ENCODE results near the gene IL36RN. TPM values are rescaled to one million over a fixed set of nuclear protein-coding genes. Genes with fewer than 3 reads are reported as not detected.

IL36RN gene
- total and polyA plus RNA-seq, 2 of the 13 experiments (the other 11 are each of a cell fraction or from before 2014, with no cell fraction given) = not detected

GRCh38 chr2:113088213-113088992, 29.4 kb downstream of the IL36RN start (continued):
- TF ChIP-seq ZNF710 (CRISPR knock-in tag; IDR thresholded peaks at IDR 0.05; ENCODE audit: borderline replicate concordance) = peak; percentile 53; the same call in 1 of the 2 replicates
- TF ChIP-seq SRSF4 (IDR thresholded peaks at IDR 0.05; ENCODE audit: low read depth, low read length, poor library complexity, severe bottlenecking) = no peak
- TF ChIP-seq, protein P1, sequence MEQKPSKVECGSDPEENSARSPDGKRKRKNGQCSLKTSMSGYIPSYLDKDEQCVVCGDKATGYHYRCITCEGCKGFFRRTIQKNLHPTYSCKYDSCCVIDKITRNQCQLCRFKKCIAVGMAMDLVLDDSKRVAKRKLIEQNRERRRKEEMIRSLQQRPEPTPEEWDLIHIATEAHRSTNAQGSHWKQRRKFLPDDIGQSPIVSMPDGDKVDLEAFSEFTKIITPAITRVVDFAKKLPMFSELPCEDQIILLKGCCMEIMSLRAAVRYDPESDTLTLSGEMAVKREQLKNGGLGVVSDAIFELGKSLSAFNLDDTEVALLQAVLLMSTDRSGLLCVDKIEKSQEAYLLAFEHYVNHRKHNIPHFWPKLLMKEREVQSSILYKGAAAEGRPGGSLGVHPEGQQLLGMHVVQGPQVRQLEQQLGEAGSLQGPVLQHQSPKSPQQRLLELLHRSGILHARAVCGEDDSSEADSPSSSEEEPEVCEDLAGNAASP (CRISPR knock-in tag; IDR thresholded peaks at IDR 0.05; ENCODE audit: borderline replicate concordance) = 0 out of 2 replicates have a peak, but pooled peaks have one; percentile 12
- peak; percentile 23; the same call in 1 of the 2 replicates for TF ChIP-seq FOXC1 (CRISPR knock-in tag; IDR thresholded peaks at IDR 0.05; ENCODE audit: borderline replicate concordance)
- peak; percentile 65; the same call in 1 of the 2 replicates for TF ChIP-seq ZNF580 (CRISPR knock-in tag; IDR thresholded peaks at IDR 0.05; ENCODE audit: borderline replicate concordance, low read depth)
- TF ChIP-seq TAF1 (CRISPR knock-in tag; IDR thresholded peaks at IDR 0.05) = no peak
- peak; percentile 75; the same call in 1 of the 2 replicates for TF ChIP-seq SIX1 (CRISPR knock-in tag; IDR thresholded peaks at IDR 0.05; ENCODE audit: borderline replicate concordance)
- TF ChIP-seq ZNF414 (CRISPR knock-in tag; IDR thresholded peaks at IDR 0.05) = no peak
- TF ChIP-seq ZNF781 (CRISPR knock-in tag; IDR thresholded peaks at IDR 0.05; ENCODE audit: borderline replicate concordance, not compliant biosample characterization) = peak; percentile 58
- TF ChIP-seq ZNF501 (CRISPR knock-in tag; IDR thresholded peaks at IDR 0.05) = peak; percentile 65; the same call in 1 of the 2 replicates
- TF ChIP-seq, protein P2, sequence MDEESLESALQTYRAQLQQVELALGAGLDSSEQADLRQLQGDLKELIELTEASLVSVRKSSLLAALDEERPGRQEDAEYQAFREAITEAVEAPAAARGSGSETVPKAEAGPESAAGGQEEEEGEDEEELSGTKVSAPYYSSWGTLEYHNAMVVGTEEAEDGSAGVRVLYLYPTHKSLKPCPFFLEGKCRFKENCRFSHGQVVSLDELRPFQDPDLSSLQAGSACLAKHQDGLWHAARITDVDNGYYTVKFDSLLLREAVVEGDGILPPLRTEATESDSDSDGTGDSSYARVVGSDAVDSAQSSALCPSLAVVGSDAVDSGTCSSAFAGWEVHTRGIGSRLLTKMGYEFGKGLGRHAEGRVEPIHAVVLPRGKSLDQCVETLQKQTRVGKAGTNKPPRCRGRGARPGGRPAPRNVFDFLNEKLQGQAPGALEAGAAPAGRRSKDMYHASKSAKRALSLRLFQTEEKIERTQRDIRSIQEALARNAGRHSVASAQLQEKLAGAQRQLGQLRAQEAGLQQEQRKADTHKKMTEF (CRISPR knock-in tag; IDR thresholded peaks at IDR 0.05) = peak; percentile 69; the same call in 1 of the 2 replicates
- TF ChIP-seq FOXP1 (IDR thresholded peaks at IDR 0.05) = no peak
- TF ChIP-seq FOXP1 (CRISPR knock-in tag; IDR thresholded peaks at IDR 0.05) = peak; percentile 53; the same call in 1 of the 2 replicates
- peak; percentile 66; the same call in 1 of the 2 replicates for TF ChIP-seq ARNT2 (CRISPR knock-in tag; IDR thresholded peaks at IDR 0.05; ENCODE audit: low read depth)
- peak; percentile 84 for TF ChIP-seq TARDBP (CRISPR knock-in tag; IDR thresholded peaks at IDR 0.05)
- TF ChIP-seq MYPOP (CRISPR knock-in tag; IDR thresholded peaks at IDR 0.05) = peak; percentile 63; the same call in 1 of the 2 replicates
- peak; percentile 85 for TF ChIP-seq HNF4G (IDR thresholded peaks at IDR 0.05; ENCODE audit: borderline replicate concordance, low read depth, low read length)
- TF ChIP-seq HNF4G (CRISPR knock-in tag; IDR thresholded peaks at IDR 0.05; ENCODE audit: borderline replicate concordance, low read depth) = peak; percentile 88
- no peak for TF ChIP-seq DNMT1 (CRISPR knock-in tag; IDR thresholded peaks at IDR 0.05)
- no peak for TF ChIP-seq ZNF484 (CRISPR knock-in tag; IDR thresholded peaks at IDR 0.05; ENCODE audit: borderline replicate concordance, low read depth)
- TF ChIP-seq ZSCAN30 (CRISPR knock-in tag; IDR thresholded peaks at IDR 0.05) = no peak; the same call in 1 of the 2 replicates
- TF ChIP-seq ZKSCAN8 (CRISPR knock-in tag; IDR thresholded peaks at IDR 0.05; ENCODE audit: borderline replicate concordance) = peak; percentile 27; the same call in 1 of the 2 replicates

Measured in HepG2 (cell line).